ENCODE results near the gene CAMK1D.

DNA sequence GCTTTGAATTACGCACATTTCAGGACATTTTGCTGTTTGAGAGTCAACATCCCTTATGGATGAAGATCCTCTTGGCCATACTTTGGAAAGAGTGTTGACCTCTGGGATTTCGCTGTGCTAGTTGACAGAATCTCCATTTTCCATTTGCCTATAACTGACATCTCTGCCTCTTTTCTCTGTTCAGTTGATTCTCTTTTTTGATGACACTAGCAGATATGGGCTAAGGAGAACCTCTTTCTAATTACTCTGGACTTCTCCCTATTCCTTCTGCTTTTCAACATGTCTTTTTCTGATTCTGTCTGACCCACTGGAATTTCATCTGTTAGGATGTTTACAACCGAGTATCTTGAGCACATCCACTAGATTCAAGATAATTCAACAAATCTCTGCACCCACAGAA lies 311.5 kb downstream of the CAMK1D start:
- TF ChIP-seq NR3C1 (IDR thresholded peaks at IDR 0.05) (no peak), POLR2A (IDR thresholded peaks at IDR 0.05; ENCODE audit: low read length) (no peak), EP300 (IDR thresholded peaks at IDR 0.05) (no peak), CHD4 (IDR thresholded peaks at IDR 0.05; ENCODE audit: borderline replicate concordance) (no peak), ZFP36 (IDR thresholded peaks at IDR 0.05; ENCODE audit: borderline replicate concordance, partially characterized antibody) (no peak), HOXB5 (CRISPR knock-in tag; IDR thresholded peaks at IDR 0.05) (no peak)
- TF ChIP-seq, protein P1, sequence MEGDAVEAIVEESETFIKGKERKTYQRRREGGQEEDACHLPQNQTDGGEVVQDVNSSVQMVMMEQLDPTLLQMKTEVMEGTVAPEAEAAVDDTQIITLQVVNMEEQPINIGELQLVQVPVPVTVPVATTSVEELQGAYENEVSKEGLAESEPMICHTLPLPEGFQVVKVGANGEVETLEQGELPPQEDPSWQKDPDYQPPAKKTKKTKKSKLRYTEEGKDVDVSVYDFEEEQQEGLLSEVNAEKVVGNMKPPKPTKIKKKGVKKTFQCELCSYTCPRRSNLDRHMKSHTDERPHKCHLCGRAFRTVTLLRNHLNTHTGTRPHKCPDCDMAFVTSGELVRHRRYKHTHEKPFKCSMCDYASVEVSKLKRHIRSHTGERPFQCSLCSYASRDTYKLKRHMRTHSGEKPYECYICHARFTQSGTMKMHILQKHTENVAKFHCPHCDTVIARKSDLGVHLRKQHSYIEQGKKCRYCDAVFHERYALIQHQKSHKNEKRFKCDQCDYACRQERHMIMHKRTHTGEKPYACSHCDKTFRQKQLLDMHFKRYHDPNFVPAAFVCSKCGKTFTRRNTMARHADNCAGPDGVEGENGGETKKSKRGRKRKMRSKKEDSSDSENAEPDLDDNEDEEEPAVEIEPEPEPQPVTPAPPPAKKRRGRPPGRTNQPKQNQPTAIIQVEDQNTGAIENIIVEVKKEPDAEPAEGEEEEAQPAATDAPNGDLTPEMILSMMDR (IDR thresholded peaks at IDR 0.05), result no peak
- TF ChIP-seq, protein P2, sequence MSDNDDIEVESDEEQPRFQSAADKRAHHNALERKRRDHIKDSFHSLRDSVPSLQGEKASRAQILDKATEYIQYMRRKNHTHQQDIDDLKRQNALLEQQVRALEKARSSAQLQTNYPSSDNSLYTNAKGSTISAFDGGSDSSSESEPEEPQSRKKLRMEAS (IDR thresholded peaks at IDR 0.05), result no peak
- TF ChIP-seq, protein P3, sequence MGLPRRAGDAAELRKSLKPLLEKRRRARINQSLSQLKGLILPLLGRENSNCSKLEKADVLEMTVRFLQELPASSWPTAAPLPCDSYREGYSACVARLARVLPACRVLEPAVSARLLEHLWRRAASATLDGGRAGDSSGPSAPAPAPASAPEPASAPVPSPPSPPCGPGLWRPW (IDR thresholded peaks at IDR 0.05), result no peak
- TF ChIP-seq, protein P4, sequence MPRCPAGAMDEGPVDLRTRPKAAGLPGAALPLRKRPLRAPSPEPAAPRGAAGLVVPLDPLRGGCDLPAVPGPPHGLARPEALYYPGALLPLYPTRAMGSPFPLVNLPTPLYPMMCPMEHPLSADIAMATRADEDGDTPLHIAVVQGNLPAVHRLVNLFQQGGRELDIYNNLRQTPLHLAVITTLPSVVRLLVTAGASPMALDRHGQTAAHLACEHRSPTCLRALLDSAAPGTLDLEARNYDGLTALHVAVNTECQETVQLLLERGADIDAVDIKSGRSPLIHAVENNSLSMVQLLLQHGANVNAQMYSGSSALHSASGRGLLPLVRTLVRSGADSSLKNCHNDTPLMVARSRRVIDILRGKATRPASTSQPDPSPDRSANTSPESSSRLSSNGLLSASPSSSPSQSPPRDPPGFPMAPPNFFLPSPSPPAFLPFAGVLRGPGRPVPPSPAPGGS (IDR thresholded peaks at IDR 0.05), result no peak
